IPS-18c (cell line): ENCODE measurements around the gene MTHFR.
A peak's percentile ranks its signal among the peaks of the same experiment; 100 is the strongest.

Experiments used
- H3K4me3 ChIP-seq: 2 replicates; pipeline ENCODE4 v1.7.0; 2013; ENCODE audit warnings: low read depth, mild to moderate bottlenecking, low read length, moderate library complexity; ENCODE audit not compliant: insufficient read depth
- H3K9me3 ChIP-seq: one replicate; pipeline ENCODE4 v1.6.1; 2013; ENCODE audit warnings: mild to moderate bottlenecking, low read length, moderate library complexity; ENCODE audit not compliant: control insufficient read depth, insufficient read depth

MTHFR gene

GRCh38 chr1:11735854-11736745 lies 69.7 kb downstream of the MTHFR start, which contains the start of gene AGTRAP:
TSS of gene AGTRAP (plus strand) at chr1:11736136. CDS start at chr1:11736209, 73 bp downstream.
- no peaks in the 10 kb centered on the region for H3K9me3 ChIP-seq
- H3K4me3 ChIP-seq: peak within 1 kb of the TSS; percentile 89
